GM18520 (cell line): Measurements from ENCODE around the gene TSPAN11.
"Not testable (repeated sequence)": the region's sequence is repeated elsewhere in the genome, so short reads cannot be mapped to it uniquely, and the experiment has no call there.

ENCODE experiments used
- ATAC-seq: cut with Tn5 transposase; IDR thresholded peaks from one replicate; pipeline ENCODE4 v1.9.1; 2021; ENCODE audit not compliant: unreplicated experiment

TSPAN11 gene, protein sequence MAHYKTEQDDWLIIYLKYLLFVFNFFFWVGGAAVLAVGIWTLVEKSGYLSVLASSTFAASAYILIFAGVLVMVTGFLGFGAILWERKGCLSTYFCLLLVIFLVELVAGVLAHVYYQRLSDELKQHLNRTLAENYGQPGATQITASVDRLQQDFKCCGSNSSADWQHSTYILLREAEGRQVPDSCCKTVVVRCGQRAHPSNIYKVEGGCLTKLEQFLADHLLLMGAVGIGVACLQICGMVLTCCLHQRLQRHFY

DNA sequence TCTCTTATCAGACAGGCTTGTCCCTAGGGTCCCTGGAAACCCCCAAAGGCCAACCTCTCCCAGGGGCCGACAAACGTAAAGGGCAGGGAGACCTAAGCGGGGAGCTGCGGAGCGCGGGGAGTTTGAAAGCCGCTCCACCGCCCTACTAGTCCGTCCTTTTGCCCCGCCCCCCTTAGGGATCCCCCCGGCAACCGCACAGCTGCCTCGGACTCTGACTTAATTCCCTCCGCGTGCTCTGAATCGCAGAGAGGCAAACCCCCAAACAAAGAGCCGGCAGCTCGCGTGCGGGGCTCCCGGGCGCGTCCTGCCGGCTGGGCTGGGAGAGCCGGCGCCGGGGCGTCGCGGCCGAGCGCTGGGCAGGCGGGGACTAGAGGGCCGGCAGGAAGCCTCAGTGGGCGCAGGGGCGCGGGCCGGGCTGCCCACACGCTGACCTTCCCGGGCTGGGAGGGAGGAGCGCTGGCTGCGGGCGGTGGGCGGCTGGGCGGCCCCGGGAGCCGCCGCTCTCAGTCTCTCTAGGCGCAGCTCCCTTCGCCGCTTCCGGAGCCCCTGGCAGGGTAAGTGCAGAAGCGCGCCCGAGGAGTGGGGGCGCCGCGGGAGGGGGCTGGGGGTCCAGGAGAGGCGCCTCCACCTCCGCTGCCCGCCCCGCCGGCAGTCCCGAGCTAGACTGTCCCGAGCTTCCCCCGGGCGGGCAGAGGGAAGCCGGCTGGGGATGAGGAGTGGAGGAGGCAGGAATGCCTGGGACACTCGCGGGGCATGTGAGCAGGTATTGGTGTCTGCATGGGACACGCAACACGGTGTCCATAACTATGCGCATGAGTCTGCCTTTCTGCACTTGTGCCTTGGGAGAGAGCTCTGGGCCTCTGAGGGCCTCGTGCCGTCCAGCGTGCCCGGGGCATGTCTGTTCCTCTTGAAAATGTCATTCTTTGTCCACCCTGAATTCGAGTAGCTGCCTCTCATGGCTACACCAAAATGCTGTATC is at the start of gene TSPAN11:
Gene TSPAN11, plus strand, starts transcription at position 506 of the 979 bp plus-strand sequence. CDS start 27,244 bp downstream, outside the sequence.
- ATAC-seq: no peak

DNA sequence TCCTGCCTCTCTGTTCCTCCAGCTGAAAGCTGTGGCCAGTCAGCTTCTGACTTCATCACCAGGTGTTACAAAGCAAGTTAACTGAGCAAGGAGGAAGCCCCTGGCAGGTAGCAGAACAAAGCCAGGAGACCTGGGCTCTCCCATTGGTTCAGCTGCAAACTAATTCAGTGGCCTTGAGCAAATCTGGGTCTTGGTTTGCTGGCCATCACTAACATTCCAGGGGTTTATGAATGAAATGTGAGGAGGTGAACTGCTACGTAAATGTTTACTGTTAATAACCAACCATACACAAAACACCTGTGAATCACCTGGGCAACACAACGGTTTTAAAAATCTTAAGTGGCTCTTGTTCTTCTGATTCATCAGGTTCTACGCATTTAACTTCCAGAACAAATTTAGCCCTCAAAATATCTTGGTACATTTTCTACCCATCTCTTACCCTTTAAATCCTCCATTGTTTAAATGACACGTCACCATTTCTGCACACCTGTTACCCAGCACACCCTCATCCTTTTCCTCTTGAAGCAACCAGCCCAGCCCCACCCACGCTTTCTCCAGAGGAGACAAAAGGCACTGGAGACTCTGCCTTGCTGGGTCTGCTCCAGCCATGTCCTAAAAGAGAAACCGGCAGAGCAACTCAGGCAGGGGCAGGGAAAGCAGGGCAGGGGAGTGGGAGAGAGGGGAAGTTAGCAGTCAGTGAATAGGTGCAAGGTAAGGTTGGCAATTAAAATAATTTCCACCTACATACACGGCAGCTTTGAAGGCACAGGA is 49.3 kb upstream of the TSPAN11 start:
- no peak for ATAC-seq

DNA sequence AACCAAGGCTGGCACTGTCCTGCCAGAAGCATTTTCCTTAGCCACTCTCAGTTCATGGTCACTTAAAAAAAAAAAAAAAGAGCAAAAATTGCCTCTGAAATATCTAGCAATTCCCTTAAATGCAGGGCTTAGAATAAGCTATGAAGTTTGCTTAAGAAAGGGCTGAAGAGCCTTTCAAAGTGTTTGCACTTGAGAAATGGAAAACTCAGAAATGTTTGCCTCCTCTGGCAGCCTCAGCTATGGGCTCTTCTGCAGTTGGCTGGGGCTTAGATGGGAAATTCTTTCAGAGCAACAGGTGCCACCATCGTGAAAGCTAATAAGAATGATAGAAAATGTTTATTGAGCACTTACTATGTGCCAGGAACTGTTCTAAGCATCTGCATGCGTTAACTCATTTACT is 48.5 kb upstream of the TSPAN11 start:
- no peak for ATAC-seq

DNA sequence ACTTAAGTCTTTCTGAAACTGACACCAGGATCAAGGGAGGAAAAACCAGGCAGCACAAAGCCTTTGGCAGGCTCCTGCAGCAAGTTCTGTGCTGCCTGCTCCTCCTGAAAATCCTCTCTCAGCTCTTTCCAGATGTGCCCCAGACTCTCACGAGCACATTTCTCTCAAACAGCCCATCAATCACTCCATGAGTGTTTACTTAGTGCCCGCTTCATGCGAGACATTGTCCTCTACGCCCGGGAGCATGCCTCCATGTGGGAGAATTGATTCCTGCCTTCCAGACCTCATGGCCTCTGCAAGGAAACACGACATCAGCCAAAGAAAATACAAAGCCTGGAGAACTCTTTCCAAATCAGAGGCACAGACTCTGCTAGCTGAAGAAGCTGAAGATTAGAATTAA is 46.5 kb upstream of the TSPAN11 start:
- no peak for ATAC-seq

DNA sequence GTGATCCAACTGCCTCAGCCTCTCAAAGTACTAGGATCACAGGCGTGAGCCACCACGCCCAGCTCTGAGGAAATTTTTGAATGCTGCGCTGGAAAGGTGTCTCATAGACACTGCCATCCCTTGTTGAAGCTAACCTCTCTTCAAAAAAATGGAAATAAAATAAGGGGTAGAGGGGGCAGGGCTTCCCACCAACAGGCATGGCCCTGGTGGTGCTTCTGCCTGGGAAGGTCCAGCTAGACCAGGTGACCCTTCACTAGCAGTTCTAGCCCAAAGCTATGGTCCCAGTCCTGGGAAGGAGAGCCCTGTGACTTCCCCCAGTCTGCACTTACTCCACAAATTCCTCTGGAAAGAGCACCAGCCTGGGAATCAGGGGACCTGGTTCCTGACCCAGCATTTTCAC is 45.7 kb upstream of the TSPAN11 start:
- no peak for ATAC-seq

DNA sequence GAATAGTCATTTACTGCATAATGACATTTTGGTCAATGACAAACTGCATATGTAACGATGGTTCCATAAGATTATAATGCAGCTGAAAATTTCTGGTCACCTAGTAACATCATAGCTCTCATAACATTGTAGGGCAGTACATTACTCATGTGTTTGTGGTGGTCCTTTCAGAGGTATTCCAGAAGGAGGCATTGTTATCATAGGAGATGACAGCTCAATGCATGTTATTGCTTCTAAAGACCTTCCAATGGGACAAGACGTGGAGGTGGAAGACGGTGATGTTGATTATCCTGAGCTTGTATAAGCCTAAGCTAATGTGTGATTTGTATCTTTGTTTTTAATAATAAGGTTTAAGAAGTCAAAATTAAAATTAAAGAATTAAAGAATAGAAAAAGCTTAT is 43.8 kb upstream of the TSPAN11 start:
- ATAC-seq: no peak

DNA sequence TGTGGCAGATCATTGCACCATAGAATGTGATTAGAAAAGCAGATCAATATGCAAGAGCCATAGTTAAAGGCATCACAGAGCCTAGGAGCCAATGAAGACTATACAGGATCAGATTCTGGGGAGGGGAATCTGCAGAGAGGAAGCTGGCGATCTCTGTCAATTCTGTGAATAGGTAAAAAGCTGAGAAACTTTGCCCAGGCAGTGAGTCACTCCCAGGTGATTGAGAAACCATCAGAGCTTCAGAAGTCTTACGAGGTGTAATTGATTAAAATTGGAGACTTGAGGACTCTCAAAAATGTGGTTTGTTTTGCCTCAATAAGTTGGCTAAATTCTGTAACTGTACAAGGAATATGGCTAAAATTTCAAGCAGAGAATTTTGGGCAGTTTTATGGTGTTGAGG is 41.7 kb upstream of the TSPAN11 start:
- no peak for ATAC-seq

DNA sequence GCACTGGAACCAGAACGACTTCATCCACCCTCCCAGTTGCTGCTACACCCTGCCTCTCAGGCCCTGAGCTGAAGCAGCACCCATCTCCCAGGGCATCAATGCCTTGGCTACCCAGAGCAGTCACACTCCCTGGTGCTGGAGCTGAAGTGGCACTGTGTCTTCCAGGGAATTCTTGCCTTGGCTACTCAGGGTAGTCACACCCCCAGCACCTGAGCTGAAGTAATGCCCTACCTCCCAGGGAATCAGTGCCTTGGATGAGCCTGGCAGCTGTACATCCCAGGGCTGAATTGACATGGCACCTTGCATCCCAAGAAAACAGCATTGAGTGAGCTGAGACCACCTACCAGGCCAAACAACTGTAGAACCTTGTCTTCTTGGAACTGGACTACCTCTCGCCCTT is 41.2 kb upstream of the TSPAN11 start:
- no peak for ATAC-seq

DNA sequence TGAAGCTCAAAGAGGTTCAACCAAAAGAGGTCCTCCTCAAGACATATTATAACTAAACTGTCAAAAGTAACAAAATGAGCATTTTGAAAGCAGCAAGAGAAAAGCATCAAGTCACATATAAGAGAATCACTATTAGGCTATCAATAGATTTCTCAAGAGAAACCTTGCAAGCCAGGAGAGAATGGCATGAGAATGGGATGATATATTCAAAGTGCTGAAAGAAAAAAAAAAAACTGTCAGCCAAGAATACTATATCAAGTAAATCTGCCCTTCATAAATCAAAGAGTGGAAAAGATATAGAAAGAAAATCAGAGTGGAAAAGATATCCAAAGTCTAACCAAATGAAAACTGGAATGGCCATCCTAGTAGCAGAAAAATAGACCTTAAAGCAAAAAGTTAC is 39.3 kb upstream of the TSPAN11 start:
- ATAC-seq: no peak

DNA sequence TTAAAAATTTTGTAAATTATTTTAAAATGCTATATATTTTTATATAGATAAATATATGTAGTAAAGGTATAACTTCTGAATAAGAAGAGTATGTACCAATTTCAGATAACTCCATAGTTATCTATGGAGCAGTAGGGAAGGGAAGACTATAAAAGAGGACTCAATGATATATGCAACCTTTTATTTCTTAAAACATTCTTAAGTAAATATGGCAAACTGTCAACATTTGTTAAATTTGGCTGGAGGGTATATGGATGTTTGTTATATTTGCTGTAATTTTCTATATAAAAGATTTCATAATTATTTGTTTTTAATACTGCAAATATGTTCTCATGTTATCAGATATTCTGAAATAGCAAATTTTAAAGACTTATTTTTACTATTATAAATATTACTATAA is 38.3 kb upstream of the TSPAN11 start:
- no peak for ATAC-seq

DNA sequence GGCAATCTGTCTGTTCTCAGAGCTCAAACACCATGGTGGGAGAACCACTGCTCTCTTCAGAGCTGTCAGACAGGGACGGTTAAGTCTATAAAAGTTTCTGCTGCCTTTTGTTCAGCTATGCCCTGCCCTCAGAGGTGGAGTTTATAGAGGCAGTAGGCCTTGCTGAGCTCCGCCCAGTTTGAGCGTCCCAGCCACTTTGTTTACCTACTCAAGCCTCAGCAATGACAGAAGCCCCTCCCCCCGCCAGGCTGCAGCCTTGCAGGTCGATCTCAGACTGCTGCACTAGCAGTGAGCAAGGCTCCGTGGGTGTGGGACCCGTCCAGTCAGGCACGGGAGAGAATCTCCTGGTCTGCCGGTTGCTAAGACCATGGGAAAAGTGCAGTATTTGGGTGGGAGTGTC is 32.0 kb upstream of the TSPAN11 start:
- ATAC-seq: not testable (repeated sequence)

DNA sequence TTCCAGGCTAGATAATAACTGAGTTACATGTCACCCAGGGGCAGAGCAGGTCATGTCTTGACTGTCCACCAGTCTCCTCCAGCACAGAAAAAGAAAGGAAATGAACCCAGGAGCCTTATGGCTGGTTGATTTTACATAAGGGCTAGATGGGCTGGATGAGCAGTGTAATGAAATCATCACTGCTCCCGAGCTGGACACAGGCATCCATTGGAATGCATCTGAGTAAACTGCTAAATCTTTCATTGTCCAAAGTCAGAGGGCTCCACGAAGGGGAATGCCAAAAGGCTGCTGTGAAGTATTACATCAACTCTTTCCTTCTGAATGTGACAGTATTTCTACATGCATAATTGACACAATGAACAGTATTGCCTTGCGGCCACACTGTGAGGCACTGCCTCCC is 30.1 kb upstream of the TSPAN11 start:
- ATAC-seq: no peak

DNA sequence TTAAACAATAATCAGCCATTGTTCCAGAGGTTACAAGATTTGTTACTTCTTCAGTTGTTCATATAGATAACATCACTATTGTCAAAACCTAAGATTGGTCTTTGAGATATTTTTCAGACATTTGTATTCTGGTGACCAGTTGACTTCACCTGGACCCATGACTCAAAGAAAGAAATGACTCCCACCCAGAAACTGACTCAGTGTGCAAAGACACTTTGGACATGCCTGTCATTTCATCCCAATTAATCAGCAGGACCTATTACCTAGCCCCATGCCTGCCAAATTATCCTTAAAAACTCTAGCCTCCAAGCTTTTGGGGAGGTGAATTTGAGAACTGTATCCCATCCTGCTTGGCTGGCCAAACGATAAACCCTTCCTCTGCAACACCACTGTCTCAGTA is 27.7 kb upstream of the TSPAN11 start:
- ATAC-seq: no peak

DNA sequence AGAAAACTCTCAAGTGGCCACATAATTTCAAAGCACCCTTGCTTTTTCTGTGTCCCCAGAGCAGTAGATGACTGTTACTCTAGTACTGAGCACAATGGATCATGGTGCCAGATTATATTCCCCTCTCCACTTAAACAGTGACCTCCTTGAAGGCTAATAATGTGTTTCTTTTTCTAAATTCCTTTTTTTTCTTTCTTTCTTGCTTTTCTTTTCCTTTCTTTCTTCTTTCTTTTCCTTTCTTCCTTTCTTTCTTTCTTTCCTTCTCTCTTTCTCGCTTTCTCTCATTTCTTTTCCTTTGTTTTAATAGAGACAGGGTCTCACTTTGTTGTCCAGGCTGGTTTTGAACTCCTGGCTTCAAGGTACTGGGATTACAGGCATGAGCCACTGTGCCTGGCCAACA is 26.2 kb upstream of the TSPAN11 start:
- no peak for ATAC-seq

DNA sequence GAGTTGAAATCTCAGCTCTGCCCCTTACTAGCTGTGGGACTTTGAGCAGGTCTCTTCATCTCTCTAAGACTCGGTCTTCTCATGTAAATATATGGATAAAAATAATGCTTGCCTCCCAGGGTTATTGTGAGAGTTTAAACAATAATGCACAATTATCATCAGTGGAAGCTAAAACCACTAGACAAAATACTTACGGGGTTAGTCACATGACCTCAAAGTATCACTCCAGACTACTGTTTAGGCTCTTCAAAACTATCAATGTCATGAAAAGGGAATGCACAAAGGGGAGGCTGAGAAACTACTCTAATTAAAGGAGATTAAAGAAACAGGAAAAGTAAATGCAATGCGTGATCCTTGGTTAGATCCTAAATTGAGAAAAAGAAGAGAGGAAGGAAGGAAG is 24.5 kb upstream of the TSPAN11 start:
- no peak for ATAC-seq

DNA sequence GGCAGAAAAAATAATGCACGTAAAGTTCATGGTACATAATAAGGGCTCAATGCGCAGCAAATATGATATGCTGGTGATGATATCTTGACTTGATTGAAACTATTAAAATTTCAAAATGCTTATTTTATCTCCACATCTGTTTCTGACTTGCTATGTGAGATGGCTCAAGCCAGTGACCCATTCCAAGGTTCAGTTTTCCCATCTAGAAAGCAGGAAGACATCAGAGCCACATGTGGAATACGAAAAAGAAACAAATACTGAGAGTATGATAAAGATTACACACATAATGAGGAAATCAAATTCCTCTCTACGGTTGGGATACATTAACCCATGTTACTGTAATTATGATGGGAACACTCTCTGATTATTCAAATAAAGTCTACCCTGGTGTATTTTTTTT is 24.0 kb upstream of the TSPAN11 start:
- ATAC-seq: no peak

DNA sequence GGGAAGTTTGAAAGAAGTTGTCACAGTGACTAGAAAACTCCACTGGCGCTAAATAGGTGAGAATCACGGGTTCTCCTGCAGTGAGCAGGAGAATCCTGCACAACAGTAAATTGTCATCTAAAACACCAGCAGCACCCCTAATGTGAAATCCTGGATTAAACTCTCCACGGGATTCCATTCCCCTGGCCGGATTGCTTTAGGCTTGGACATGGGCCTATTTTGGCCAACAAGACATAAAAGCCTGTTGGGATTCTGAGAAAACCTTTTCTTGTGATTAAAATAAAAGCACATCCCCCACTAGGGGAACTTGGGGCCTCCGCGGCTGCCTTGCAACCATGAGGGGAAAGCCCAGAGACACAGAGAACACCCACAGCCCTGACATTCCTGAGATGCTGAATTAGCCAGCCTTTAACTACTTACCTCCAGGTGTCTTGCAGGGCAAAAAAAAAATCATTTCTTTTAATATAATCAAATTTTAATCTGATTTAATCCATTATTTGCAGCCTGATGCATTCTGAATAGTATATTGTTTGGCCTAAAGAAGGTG is 21.0 kb upstream of the TSPAN11 start:
- ATAC-seq: no peak

DNA sequence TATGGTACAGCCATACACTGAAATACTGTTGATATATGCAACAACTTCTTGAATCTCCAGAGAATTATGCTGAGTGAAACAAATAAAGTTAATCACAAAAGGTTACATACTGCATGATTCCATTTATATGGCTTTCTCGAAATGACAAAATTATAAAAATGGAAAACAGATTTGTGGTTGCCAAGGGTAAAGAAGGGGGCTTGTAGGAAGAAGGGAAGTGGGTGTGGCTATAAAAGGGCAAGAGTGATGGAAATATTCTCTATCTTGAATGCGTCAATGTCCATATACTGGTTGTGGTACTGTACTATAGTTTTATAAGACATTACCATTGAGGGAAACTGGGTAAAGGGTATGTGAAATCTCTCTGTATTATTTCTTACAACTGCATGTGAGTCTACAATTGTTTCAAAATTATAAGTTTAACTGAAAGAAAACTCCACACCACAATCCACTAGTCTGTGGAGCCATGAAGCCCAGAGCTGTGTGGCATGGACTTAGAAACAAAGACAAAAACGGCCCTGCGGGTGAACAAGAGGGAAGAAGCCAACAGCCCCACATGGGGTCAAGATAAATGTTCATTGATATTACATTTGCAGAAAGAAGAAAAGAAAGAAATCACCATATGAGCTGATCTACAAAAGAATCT is 18.3 kb upstream of the TSPAN11 start:
- ATAC-seq: no peak

DNA sequence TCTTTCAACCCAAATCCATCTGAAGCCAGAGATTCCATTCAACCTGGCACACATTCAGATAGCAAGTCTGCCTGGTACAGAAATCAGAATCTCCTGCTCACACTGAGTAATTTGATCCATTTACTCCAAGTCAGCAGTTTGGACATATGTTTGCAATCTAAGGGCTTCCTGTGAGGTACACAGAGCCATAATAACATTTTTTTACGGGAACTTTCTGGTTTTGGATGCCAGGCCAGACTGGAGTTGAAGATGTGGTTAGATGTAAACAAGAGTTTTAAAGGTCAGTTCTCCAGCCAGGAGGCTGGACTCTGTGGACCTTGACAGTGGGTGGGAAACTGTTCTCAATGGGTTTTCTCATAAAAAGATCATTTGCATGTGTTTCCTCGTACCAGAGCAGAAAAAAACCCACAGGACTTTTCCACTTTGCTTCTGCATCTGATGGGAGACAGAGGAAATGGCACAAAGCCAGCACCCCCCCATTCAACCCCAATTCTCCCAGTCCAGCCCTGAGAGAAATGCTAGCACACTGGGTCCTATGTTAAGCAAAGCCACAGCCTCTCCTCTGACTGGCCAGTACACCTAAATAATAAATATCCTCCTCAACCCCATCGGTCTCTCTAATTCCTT is 17.7 kb upstream of the TSPAN11 start:
- ATAC-seq: no peak

DNA sequence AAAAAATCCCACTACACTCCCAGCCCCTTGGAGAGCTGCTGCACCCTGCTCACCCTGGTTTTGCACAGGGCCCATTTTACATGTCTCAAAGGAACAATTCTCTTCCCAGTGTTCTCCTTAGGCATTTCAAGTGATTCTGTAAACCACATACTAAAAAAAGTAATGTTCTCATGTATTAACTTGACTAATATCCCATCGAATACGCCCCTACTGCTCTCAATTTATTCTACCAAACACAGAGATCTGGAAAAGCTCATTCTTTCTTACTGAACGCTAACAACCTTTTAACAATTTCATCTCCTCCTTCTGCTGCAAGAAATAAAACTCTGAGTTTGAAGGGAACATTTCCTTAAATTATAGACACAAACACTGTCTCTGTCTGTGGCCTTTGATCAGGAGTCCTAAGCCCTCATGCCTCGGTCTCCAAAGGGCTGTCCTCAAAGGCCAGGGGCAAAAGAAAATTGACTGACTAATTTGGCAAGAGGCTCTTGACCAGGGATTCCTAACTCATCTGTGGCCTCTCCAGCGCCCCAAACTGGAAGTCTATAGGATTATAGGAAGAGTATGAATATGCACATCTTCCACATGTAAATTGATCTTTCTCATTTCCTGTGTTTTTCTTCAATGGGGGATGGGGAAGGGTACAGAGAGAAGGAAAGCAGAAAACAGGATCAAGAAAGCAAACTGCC is 17.1 kb upstream of the TSPAN11 start:
- no peak for ATAC-seq
